GM13976 (cell line): ENCODE results near the gene TSC22D2.

Experiments used
- DNase-seq: peaks from one replicate; pipeline ENCODE4 v3.0.0; 2012; ENCODE audit warnings: low spot score
- in situ Hi-C: fragments of 300-500 bp; cut with MboI; formaldehyde crosslinking; loops from one replicate; pipeline ENCODE4 v1.12.0; 2022; ENCODE audit warnings: low sequenced_read_pairs, mixed read lengths, inconsistent platforms; ENCODE audit not compliant: unreplicated experiment
- TF ChIP-seq, protein P1 (sequence below): IDR thresholded peaks from 2 replicates; pipeline ENCODE4 v1.5.1; 2012; ENCODE audit warnings: borderline replicate concordance, mild to moderate bottlenecking; ENCODE audit not compliant: insufficient read depth; ENCODE audit errors: extremely low read depth, missing control alignments, control extremely low read depth

The TSC22D2 gene

GRCh38 chr3:150373234-150373875, 34.7 kb upstream of the TSC22D2 start:
- in situ Hi-C loops, result no loop called here
- TF ChIP-seq, protein P1, sequence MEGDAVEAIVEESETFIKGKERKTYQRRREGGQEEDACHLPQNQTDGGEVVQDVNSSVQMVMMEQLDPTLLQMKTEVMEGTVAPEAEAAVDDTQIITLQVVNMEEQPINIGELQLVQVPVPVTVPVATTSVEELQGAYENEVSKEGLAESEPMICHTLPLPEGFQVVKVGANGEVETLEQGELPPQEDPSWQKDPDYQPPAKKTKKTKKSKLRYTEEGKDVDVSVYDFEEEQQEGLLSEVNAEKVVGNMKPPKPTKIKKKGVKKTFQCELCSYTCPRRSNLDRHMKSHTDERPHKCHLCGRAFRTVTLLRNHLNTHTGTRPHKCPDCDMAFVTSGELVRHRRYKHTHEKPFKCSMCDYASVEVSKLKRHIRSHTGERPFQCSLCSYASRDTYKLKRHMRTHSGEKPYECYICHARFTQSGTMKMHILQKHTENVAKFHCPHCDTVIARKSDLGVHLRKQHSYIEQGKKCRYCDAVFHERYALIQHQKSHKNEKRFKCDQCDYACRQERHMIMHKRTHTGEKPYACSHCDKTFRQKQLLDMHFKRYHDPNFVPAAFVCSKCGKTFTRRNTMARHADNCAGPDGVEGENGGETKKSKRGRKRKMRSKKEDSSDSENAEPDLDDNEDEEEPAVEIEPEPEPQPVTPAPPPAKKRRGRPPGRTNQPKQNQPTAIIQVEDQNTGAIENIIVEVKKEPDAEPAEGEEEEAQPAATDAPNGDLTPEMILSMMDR, result no peak
- DNase-seq, result no peak

DNA sequence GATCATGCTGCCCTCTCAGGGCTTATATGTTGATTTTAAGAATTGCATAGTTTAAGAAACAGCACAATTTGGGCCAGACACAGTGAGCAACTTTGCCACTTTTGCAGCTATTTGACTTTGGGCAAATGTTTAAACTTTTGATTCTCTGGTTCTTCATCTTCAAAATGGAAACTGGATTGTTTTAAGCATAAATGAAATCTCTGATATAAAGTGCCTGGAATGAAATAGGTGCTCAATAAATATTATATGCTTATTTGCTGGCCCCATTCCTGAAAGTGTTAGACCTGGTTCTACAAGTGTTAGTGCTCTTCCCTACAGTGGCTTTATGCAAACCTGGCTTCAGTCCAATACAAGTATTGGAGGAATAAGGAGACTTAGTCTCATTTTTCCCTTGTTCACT, 33.1 kb upstream of the TSC22D2 start:
- DNase-seq, result no peak
- TF ChIP-seq, protein P1, result no peak
- in situ Hi-C loops, result no loop called here

GRCh38 chr3:150376001-150376848, 31.9 kb upstream of the TSC22D2 start:
- in situ Hi-C loops, result no loop called here
- DNase-seq, result no peak
- TF ChIP-seq, protein P1, result no peak

GRCh38 chr3:150377601-150378300, 30.3 kb upstream of the TSC22D2 start:
- TF ChIP-seq, protein P1, result no peak
- no peak for DNase-seq
- in situ Hi-C loops, result no loop called here

DNA sequence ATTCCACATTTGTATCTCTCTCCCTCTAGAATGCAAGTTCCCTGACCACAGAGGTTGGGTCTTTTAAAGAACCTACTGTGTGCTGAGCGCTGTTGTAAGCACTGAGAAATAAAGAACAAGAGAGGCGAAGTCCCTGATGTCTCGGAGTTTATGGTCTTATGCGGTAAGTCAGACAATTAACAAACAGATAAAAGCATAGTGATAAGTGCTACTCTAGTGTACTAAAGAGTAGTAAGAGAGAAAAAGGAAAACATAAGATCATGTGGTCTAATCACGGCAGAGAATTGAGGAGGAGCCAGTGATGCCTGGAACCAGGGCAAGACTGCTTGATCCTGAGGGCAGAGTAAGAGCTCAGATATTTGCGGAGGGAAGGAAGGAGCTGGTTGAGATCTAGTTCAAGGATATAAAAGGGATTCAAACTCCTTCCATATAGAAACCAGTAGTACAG, 29.8 kb upstream of the TSC22D2 start:
- no peak for DNase-seq
- in situ Hi-C loops, result no loop called here
- TF ChIP-seq, protein P1, result no peak

DNA sequence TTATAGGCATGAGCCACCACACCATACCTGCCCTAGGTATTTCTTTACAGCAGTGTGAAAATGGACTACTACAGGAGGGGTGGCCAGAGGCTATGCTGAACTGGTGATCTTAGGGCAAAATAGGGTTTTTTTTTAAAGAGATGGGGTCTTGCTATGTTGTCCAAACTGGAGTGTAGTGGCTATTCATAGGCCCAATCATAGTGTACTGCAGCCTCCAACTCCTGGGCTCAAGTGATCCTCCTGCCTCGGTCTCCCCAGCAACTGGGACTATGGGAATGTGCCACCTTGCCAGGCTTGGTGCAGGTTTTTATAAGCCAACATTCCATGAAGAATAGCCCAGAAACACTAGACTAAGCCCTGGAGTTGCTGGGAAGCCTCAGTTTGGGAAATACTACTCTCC, 28.6 kb upstream of the TSC22D2 start:
- in situ Hi-C loops, result no loop called here
- TF ChIP-seq, protein P1, result no peak
- no peak for DNase-seq
